HepG2 (cell line): ENCODE data around the gene HEXD. TPM values are rescaled to one million over a fixed set of nuclear protein-coding genes. Genes with fewer than 3 reads are reported as not detected.

Source experiments
- ASH2L ChIP-seq: fragments of 300-600, 200-600 bp; sonication (generic); IDR thresholded peaks from 2 replicates; pipeline ENCODE4 v1.7.0; 2017; ENCODE audit warnings: low read depth, mild to moderate bottlenecking, moderate library complexity, mixed read lengths, low read length; ENCODE audit not compliant: insufficient read length
- ATF7-NPFF ChIP-seq: sonication (generic); formaldehyde crosslinking; IDR thresholded peaks from 2 replicates; pipeline ENCODE4 v1.8.1; 2023; ENCODE audit warnings: mild to moderate bottlenecking, low read depth, missing genetic modification reagents, moderate library complexity
- EP300 ChIP-seq, 3 experiments: sonication (generic) in 1 of 3; formaldehyde crosslinking in 1 of 3; IDR thresholded peaks; 2 replicates each; pipeline versions ENCODE4 v1.5.1 to v1.6.1; 2011 to 2020; ENCODE audit warnings: low read depth in 2 of 3, low read length in 2 of 3, borderline replicate concordance in 1 of 3, improper control_type of control experiment in 1 of 3, mild to moderate bottlenecking in 1 of 3, missing genetic modification reagents in 1 of 3, moderate library complexity in 1 of 3
- FOXA3 ChIP-seq: IDR thresholded peaks from 2 replicates; pipeline ENCODE4 v1.6.1; 2016; ENCODE audit warnings: missing genetic modification reagents, missing compliant biosample characterization
- MAFK ChIP-seq, 2 experiments: IDR thresholded peaks in 1 of 2; conservative IDR thresholded peaks in 1 of 2; 2 replicates each; pipeline ENCODE4 v1.6.1; 2011; ENCODE audit warnings: improper control_type of control experiment in 2 of 2, low read length in 2 of 2
- NKX3-1 ChIP-seq: sonication (generic); formaldehyde crosslinking; IDR thresholded peaks from 2 replicates; pipeline ENCODE4 v1.5.0; 2020; ENCODE audit warnings: missing genetic modification reagents
- PRPF4 ChIP-seq: fragments of 200-400 bp; formaldehyde crosslinking; IDR thresholded peaks from 2 replicates; pipeline ENCODE4 v1.6.1; 2016; ENCODE audit warnings: low read length, low read depth; ENCODE audit not compliant: poor library complexity, severe bottlenecking
- SRSF9 ChIP-seq: fragments of 200-400 bp; formaldehyde crosslinking; IDR thresholded peaks from 2 replicates; pipeline ENCODE4 v1.6.1; 2018; ENCODE audit warnings: borderline replicate concordance, mild to moderate bottlenecking, low read depth, low read length; ENCODE audit not compliant: insufficient read depth, poor library complexity, severe bottlenecking
- ZBTB34 ChIP-seq: sonication (generic); formaldehyde crosslinking; IDR thresholded peaks from 2 replicates; pipeline ENCODE4 v1.8.0; 2022; ENCODE audit warnings: mild to moderate bottlenecking, missing genetic modification reagents
- ZC3H4 ChIP-seq: sonication (generic); formaldehyde crosslinking; IDR thresholded peaks from 2 replicates; pipeline ENCODE4 v1.4.0; 2020; ENCODE audit warnings: missing genetic modification reagents, borderline replicate concordance
- ZMYM4 ChIP-seq: sonication (generic); formaldehyde crosslinking; IDR thresholded peaks from 2 replicates; pipeline ENCODE4 v1.8.1; 2023; ENCODE audit warnings: mild to moderate bottlenecking, missing genetic modification reagents
- ZNF124 ChIP-seq: sonication (generic); formaldehyde crosslinking; IDR thresholded peaks from 2 replicates; pipeline ENCODE4 v1.4.0; 2020; ENCODE audit warnings: missing genetic modification reagents
- ZNF556 ChIP-seq: sonication (generic); formaldehyde crosslinking; IDR thresholded peaks from 2 replicates; pipeline ENCODE4 v1.4.0; 2020; ENCODE audit warnings: mild to moderate bottlenecking, missing genetic modification reagents, borderline replicate concordance
- polyA plus RNA-seq, 8 experiments: library from polyadenylated mRNA; depleted of rRNA in 3 of 8; stranded (reverse) in 7 of 8; unstranded in 1 of 8; fragments of >200 nt; fragmentation: Illumina TruSeq in 4 of 8; extraction: Trizol in 4 of 8; gene quantifications; 2 replicates each; pipeline versions ENCODE4 v1.2.1 to v1.2.3, GENCODE V29; 2011 to 2016; ENCODE audit warnings: low read depth in 4 of 8, missing spikeins in 1 of 8, mixed read lengths in 1 of 8; ENCODE audit not compliant: insufficient read depth in 1 of 8
- total RNA-seq, 5 experiments: library from RNA; depleted of rRNA; stranded (reverse); fragments of >200 nt; fragmentation: Illumina TruSeq; extraction: Trizol; gene quantifications; 2 replicates each; pipeline ENCODE4 v1.2.3, GENCODE V29; 2016; ENCODE audit warnings: low read depth in 1 of 5
- TF ChIP-seq, protein P1 (sequence below): sonication (generic); formaldehyde crosslinking; conservative IDR thresholded peaks from 2 replicates; pipeline ENCODE4 v1.8.0; 2022; ENCODE audit warnings: low read depth, missing genetic modification reagents
- TF ChIP-seq, protein P2 (sequence below): IDR thresholded peaks from 2 replicates; pipeline ENCODE4 v1.4.0; 2020; ENCODE audit warnings: mild to moderate bottlenecking, missing genetic modification reagents
- TF ChIP-seq, protein P3 (sequence below): sonication (generic); formaldehyde crosslinking; IDR thresholded peaks from 2 replicates; pipeline ENCODE4 v1.4.0; 2020; ENCODE audit warnings: missing genetic modification reagents
- TF ChIP-seq, protein P4 (sequence below): IDR thresholded peaks from 2 replicates; pipeline ENCODE4 v1.6.1; 2016; ENCODE audit warnings: control low read depth

HEXD gene
- total and polyA plus RNA-seq, 2 of the 13 experiments (the other 11 are each of a cell fraction or from before 2014, with no cell fraction given): 22.3 to 41.8 TPM

DNA sequence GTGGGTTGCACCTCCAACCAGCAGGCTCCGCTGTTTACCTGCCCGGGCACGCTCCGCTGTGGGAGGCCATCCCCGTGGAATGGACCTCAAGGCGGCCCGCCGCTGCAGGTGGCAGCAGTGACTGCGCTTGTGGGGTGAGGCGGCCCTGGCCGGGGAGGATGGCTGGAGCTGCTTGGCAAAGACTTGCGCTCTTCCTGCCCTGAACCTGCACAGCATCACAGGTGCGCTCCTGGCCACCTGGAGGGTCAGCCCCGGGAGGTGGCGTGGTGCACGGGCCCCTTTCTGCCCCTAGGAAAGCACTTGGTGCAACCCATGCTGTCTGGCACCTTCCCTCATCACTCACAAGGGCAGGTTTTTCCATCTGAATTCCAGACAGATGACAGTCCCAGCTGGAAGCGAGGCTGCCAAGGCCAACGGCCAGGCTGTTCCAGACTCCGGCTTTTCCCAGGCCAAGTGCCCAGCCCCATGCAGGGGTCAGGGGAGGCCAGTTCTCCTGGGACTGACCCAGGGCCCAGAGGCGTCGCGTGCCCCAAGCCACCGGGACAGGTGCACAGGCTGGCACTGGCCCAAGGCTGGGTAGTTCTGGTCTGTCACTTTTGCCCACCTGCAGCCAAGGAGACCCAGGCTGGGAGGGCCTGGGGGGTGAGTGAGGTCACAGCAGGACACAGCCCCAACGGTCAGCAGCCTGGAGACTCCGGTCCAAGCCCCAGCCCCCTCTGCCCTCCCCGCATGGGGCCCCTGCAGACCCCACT is 33.2 kb upstream of the HEXD start (continued):
- TF ChIP-seq SRSF9: no peak
- TF ChIP-seq ZMYM4: no peak
- TF ChIP-seq PRPF4: no peak
- TF ChIP-seq, protein P1, sequence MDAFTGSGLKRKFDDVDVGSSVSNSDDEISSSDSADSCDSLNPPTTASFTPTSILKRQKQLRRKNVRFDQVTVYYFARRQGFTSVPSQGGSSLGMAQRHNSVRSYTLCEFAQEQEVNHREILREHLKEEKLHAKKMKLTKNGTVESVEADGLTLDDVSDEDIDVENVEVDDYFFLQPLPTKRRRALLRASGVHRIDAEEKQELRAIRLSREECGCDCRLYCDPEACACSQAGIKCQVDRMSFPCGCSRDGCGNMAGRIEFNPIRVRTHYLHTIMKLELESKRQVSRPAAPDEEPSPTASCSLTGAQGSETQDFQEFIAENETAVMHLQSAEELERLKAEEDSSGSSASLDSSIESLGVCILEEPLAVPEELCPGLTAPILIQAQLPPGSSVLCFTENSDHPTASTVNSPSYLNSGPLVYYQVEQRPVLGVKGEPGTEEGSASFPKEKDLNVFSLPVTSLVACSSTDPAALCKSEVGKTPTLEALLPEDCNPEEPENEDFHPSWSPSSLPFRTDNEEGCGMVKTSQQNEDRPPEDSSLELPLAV (CRISPR knock-in tag): no peak
- TF ChIP-seq ZNF124 (CRISPR knock-in tag): no peak
- no peak for TF ChIP-seq ZC3H4 (CRISPR knock-in tag)
- peak in 1 of 2 experiments; percentile 42; a peak in 2 of 4 replicates for TF ChIP-seq EP300 (IDR thresholded peaks at IDR 0.05; ENCODE audit: low read depth in 2 of 2, low read length in 2 of 2)
- no peak for TF ChIP-seq EP300 (CRISPR knock-in tag; IDR thresholded peaks at IDR 0.05; ENCODE audit: borderline replicate concordance)
- peak; percentile 39 for TF ChIP-seq ASH2L
- TF ChIP-seq NKX3-1: no peak
- peak; percentile 19; the same call in 1 of the 2 replicates for TF ChIP-seq FOXA3 (CRISPR knock-in tag)
- TF ChIP-seq ZNF556: peak; percentile 53; the same call in 1 of the 2 replicates
- TF ChIP-seq MAFK (conservative IDR thresholded peaks at IDR 0.05 in 1 of 2, IDR thresholded peaks at IDR 0.05 in 1 of 2; ENCODE audit: low read length in 2 of 2): no peak
- TF ChIP-seq, protein P2, sequence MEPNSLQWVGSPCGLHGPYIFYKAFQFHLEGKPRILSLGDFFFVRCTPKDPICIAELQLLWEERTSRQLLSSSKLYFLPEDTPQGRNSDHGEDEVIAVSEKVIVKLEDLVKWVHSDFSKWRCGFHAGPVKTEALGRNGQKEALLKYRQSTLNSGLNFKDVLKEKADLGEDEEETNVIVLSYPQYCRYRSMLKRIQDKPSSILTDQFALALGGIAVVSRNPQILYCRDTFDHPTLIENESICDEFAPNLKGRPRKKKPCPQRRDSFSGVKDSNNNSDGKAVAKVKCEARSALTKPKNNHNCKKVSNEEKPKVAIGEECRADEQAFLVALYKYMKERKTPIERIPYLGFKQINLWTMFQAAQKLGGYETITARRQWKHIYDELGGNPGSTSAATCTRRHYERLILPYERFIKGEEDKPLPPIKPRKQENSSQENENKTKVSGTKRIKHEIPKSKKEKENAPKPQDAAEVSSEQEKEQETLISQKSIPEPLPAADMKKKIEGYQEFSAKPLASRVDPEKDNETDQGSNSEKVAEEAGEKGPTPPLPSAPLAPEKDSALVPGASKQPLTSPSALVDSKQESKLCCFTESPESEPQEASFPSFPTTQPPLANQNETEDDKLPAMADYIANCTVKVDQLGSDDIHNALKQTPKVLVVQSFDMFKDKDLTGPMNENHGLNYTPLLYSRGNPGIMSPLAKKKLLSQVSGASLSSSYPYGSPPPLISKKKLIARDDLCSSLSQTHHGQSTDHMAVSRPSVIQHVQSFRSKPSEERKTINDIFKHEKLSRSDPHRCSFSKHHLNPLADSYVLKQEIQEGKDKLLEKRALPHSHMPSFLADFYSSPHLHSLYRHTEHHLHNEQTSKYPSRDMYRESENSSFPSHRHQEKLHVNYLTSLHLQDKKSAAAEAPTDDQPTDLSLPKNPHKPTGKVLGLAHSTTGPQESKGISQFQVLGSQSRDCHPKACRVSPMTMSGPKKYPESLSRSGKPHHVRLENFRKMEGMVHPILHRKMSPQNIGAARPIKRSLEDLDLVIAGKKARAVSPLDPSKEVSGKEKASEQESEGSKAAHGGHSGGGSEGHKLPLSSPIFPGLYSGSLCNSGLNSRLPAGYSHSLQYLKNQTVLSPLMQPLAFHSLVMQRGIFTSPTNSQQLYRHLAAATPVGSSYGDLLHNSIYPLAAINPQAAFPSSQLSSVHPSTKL (CRISPR knock-in tag): peak; percentile 74
- TF ChIP-seq ATF7-NPFF (CRISPR knock-in tag): peak; percentile 82
- TF ChIP-seq ZBTB34 (CRISPR knock-in tag): no peak
- TF ChIP-seq, protein P3, sequence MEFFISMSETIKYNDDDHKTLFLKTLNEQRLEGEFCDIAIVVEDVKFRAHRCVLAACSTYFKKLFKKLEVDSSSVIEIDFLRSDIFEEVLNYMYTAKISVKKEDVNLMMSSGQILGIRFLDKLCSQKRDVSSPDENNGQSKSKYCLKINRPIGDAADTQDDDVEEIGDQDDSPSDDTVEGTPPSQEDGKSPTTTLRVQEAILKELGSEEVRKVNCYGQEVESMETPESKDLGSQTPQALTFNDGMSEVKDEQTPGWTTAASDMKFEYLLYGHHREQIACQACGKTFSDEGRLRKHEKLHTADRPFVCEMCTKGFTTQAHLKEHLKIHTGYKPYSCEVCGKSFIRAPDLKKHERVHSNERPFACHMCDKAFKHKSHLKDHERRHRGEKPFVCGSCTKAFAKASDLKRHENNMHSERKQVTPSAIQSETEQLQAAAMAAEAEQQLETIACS (CRISPR knock-in tag): no peak
- TF ChIP-seq, protein P4, sequence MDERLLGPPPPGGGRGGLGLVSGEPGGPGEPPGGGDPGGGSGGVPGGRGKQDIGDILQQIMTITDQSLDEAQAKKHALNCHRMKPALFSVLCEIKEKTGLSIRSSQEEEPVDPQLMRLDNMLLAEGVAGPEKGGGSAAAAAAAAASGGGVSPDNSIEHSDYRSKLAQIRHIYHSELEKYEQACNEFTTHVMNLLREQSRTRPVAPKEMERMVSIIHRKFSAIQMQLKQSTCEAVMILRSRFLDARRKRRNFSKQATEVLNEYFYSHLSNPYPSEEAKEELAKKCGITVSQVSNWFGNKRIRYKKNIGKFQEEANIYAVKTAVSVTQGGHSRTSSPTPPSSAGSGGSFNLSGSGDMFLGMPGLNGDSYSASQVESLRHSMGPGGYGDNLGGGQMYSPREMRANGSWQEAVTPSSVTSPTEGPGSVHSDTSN (CRISPR knock-in tag): no peak
